OCI-LY1 (cell line): ENCODE results near the gene CD5L.

Experiments used
- H2AFZ ChIP-seq: fragments of 200-600 bp; sonication (generic), shearing (Covaris generic); 2 replicates; pipeline ENCODE4 v1.6.0; 2014; ENCODE audit warnings: antibody characterized with exemption, mild to moderate bottlenecking, low read length
- H3F3A ChIP-seq: fragments of 200-600 bp; sonication (generic), shearing (Covaris generic); 2 replicates; pipeline ENCODE4 v1.6.0; 2014; ENCODE audit warnings: mild to moderate bottlenecking, antibody characterized with exemption, low read length, moderate library complexity; ENCODE audit not compliant: insufficient read depth
- H3K27ac ChIP-seq: fragments of 200-600 bp; sonication (generic); 2 replicates; pipeline ENCODE4 v1.5.1; 2014; ENCODE audit warnings: low read length, mixed run types, mild to moderate bottlenecking, low read depth; ENCODE audit not compliant: poor library complexity, severe bottlenecking
- H3K27me3 ChIP-seq: fragments of 200-600 bp; sonication (generic); 2 replicates; pipeline ENCODE4 v1.6.0; 2014; ENCODE audit warnings: antibody characterized with exemption, mild to moderate bottlenecking, low read length, moderate library complexity; ENCODE audit not compliant: insufficient read depth
- H3K36me3 ChIP-seq: fragments of 200-600 bp; sonication (generic); 2 replicates; pipeline ENCODE4 v1.6.1; 2014; ENCODE audit warnings: mild to moderate bottlenecking, antibody characterized with exemption, low read length, moderate library complexity, mixed read lengths; ENCODE audit not compliant: insufficient read depth
- H3K4me1 ChIP-seq: fragments of 200-600 bp; sonication (generic); 2 replicates; pipeline ENCODE4 v1.5.1; 2014; ENCODE audit warnings: mild to moderate bottlenecking, low read length, moderate library complexity; ENCODE audit not compliant: insufficient read depth, severe bottlenecking
- H3K4me2 ChIP-seq: fragments of 200-600 bp; sonication (generic), shearing (Covaris generic); 2 replicates; pipeline ENCODE4 v1.6.1; 2014; ENCODE audit warnings: low read length
- H3K4me3 ChIP-seq: fragments of 200-600 bp; sonication (generic); 2 replicates; pipeline ENCODE4 v1.5.1; 2014; ENCODE audit warnings: low read length, low read depth, mild to moderate bottlenecking, mixed read lengths; ENCODE audit not compliant: poor library complexity, severe bottlenecking
- H3K79me2 ChIP-seq: fragments of 200-600 bp; shearing (Covaris generic); 2 replicates; pipeline ENCODE4 v1.6.1; 2016; ENCODE audit warnings: mixed run types, low read length, mixed read lengths; ENCODE audit not compliant: insufficient read depth
- H3K9ac ChIP-seq: fragments of 200-600 bp; sonication (generic), shearing (Covaris generic); 2 replicates; pipeline ENCODE4 v1.6.1; 2014; ENCODE audit warnings: mild to moderate bottlenecking, low read length, mixed read lengths
- H3K9me2 ChIP-seq: fragments of 200-600 bp; sonication (generic), shearing (Covaris generic); 2 replicates; pipeline ENCODE4 v1.6.1; 2014; ENCODE audit warnings: low read depth, mild to moderate bottlenecking, low read length, mixed read lengths
- H3K9me3 ChIP-seq: fragments of 200-600 bp; shearing (Covaris generic); 2 replicates; pipeline ENCODE4 v1.6.1; 2014; ENCODE audit warnings: low read length, mixed read lengths
- H4K20me1 ChIP-seq: fragments of 200-600 bp; sonication (generic), shearing (Covaris generic); 2 replicates; pipeline ENCODE4 v1.6.0; 2016; ENCODE audit warnings: mild to moderate bottlenecking, low read length; ENCODE audit not compliant: insufficient read depth
- CTCF ChIP-seq: fragments of 200-600 bp; sonication (generic), shearing (Covaris generic); IDR thresholded peaks from 2 replicates; pipeline ENCODE4 v1.5.1; 2017; ENCODE audit warnings: mild to moderate bottlenecking, antibody characterized with exemption, low read length, moderate library complexity, mixed read lengths
- EZH2 ChIP-seq: fragments of 200-600 bp; sonication (generic), shearing (Covaris generic); IDR thresholded peaks from 2 replicates; pipeline ENCODE4 v1.8.0; 2017; ENCODE audit warnings: borderline replicate concordance, mixed run types, mild to moderate bottlenecking, antibody characterized with exemption, low read length, moderate library complexity, mixed read lengths

CD5L gene

GRCh38 chr1:157849229-157849875 lies 7.7 kb upstream of the CD5L start:
- TF ChIP-seq CTCF = no peak
- TF ChIP-seq EZH2 = no peak
- Histone ChIP-seq H3K27me3 (no peaks in the 10 kb centered on the region), H3K9ac (peak overlapping the region; percentile 69), H3K9me3 (no peaks in the 10 kb centered on the region), H2AFZ (peak overlapping the region; percentile 68; the same call in 1 of the 2 replicates), H3K4me3 (peak overlapping the region; percentile 53), H3K4me2 (peak overlapping the region; percentile 82), H4K20me1 (no peaks in the 10 kb centered on the region), H3K79me2 (no peaks in the 10 kb centered on the region), H3K36me3 (no peaks in the 10 kb centered on the region; the same call in 1 of the 2 replicates), H3K9me2 (no peaks in the 10 kb centered on the region), H3K27ac (peak overlapping the region; percentile 87), H3F3A (no peaks in the 10 kb centered on the region), H3K4me1 (peaks cover 43% of the 10 kb centered on the region)

- Histone ChIP-seq H3K79me2 (no peaks in the 10 kb centered on the region), H3K36me3 (no peaks in the 10 kb centered on the region), H3K27me3 (no peaks in the 10 kb centered on the region), H3K4me3 (no peak overlapping the region), H2AFZ (peak overlapping the region; percentile 4; the same call in 1 of the 2 replicates), H3K27ac (peak overlapping the region; percentile 12), H3F3A (no peaks in the 10 kb centered on the region), H4K20me1 (no peaks in the 10 kb centered on the region), H3K4me1 (peaks cover 37% of the 10 kb centered on the region), H3K9me3 (no peaks in the 10 kb centered on the region), H3K9ac (no peak overlapping the region), H3K9me2 (no peaks in the 10 kb centered on the region), H3K4me2 (no peak overlapping the region)
- TF ChIP-seq CTCF = no peak
- TF ChIP-seq EZH2 = no peak
Measured at GRCh38 chr1:157844089-157844830, 2.7 kb upstream of the CD5L start.

- Histone ChIP-seq H3K79me2 (no peaks in the 10 kb centered on the region), H3K27me3 (no peaks in the 10 kb centered on the region), H2AFZ (no peak overlapping the region), H4K20me1 (no peaks in the 10 kb centered on the region), H3K27ac (no peak overlapping the region), H3K9me3 (no peaks in the 10 kb centered on the region), H3K9ac (no peak overlapping the region), H3K4me3 (no peak overlapping the region), H3K4me2 (no peak overlapping the region), H3K4me1 (peaks cover 38% of the 10 kb centered on the region), H3K36me3 (no peaks in the 10 kb centered on the region), H3F3A (no peaks in the 10 kb centered on the region), H3K9me2 (no peaks in the 10 kb centered on the region)
- TF ChIP-seq CTCF (no peak), EZH2 (no peak)
Measured at GRCh38 chr1:157842939-157843338, 1.3 kb upstream of the CD5L start.
